Karpas-422 (cell line): ENCODE results near the gene PPM1E. TPM values are rescaled to one million over a fixed set of nuclear protein-coding genes. Genes with fewer than 3 reads are reported as not detected.

Experiments used
- DNase-seq: peaks from one replicate; pipeline ENCODE4 v3.0.0-alpha.2; 2015
- H2AFZ ChIP-seq: fragments of 200-600 bp; sonication (generic); 2 replicates; pipeline ENCODE4 v1.6.1; 2014; ENCODE audit warnings: antibody characterized with exemption, low read length, mixed read lengths
- H3K27ac ChIP-seq: fragments of 200-600 bp; sonication (generic); 2 replicates; pipeline ENCODE4 v1.5.1; 2014; ENCODE audit warnings: mild to moderate bottlenecking, low read length, moderate library complexity
- H3K27me3 ChIP-seq: fragments of 200-600 bp; sonication (generic); 2 replicates; pipeline ENCODE4 v1.6.1; 2014; ENCODE audit warnings: low read length, mixed read lengths
- H3K36me3 ChIP-seq: fragments of 200-600 bp; sonication (generic); 2 replicates; pipeline ENCODE4 v1.6.1; 2014; ENCODE audit warnings: low read length, mixed read lengths; ENCODE audit not compliant: insufficient read depth
- H3K4me1 ChIP-seq: fragments of 200-600 bp; sonication (generic); 2 replicates; pipeline ENCODE4 v1.6.1; 2014; ENCODE audit warnings: mild to moderate bottlenecking, low read length, mixed read lengths
- H3K4me2 ChIP-seq: fragments of 200-600 bp; sonication (generic); 2 replicates; pipeline ENCODE4 v1.6.1; 2014; ENCODE audit warnings: low read length, low read depth, mild to moderate bottlenecking; ENCODE audit not compliant: poor library complexity, severe bottlenecking
- H3K4me3 ChIP-seq: fragments of 200-600 bp; sonication (generic); 2 replicates; pipeline ENCODE4 v1.5.1; 2014; ENCODE audit warnings: mild to moderate bottlenecking, antibody characterized with exemption, low read length, mixed read lengths
- H3K79me2 ChIP-seq: fragments of 200-600 bp; sonication (generic); 2 replicates; pipeline ENCODE4 v1.6.1; 2014; ENCODE audit warnings: mild to moderate bottlenecking, low read length, mixed read lengths
- H3K9ac ChIP-seq: fragments of 200-600 bp; sonication (generic); 2 replicates; pipeline ENCODE4 v1.6.0; 2014; ENCODE audit warnings: low read length
- H3K9me2 ChIP-seq: fragments of 200-600 bp; sonication (generic), shearing (Covaris generic); replicated peaks from 2 replicates; pipeline ENCODE4 v1.6.0; 2014; ENCODE audit warnings: mild to moderate bottlenecking, low read length, moderate library complexity; ENCODE audit not compliant: insufficient read depth
- H3K9me3 ChIP-seq: fragments of 300-700, 200-600 bp; sonication (generic); 2 replicates; pipeline ENCODE4 v1.6.1; 2014; ENCODE audit warnings: low read length, mixed read lengths
- H4K20me1 ChIP-seq: fragments of 200-600 bp; sonication (generic); 2 replicates; pipeline ENCODE4 v1.6.1; 2014; ENCODE audit warnings: mild to moderate bottlenecking, antibody characterized with exemption, low read length, low read depth; ENCODE audit not compliant: insufficient read depth
- total RNA-seq: library from RNA; depleted of rRNA; stranded (reverse); fragments of >200 nt; shearing (Covaris generic); gene quantifications from 2 replicates; pipeline ENCODE4 v1.2.3, GENCODE V29; 2014; ENCODE audit warnings: low replicate concordance

PPM1E gene
- total RNA-seq, 1 experiment from 2014 or later, result 0.56 TPM

DNA sequence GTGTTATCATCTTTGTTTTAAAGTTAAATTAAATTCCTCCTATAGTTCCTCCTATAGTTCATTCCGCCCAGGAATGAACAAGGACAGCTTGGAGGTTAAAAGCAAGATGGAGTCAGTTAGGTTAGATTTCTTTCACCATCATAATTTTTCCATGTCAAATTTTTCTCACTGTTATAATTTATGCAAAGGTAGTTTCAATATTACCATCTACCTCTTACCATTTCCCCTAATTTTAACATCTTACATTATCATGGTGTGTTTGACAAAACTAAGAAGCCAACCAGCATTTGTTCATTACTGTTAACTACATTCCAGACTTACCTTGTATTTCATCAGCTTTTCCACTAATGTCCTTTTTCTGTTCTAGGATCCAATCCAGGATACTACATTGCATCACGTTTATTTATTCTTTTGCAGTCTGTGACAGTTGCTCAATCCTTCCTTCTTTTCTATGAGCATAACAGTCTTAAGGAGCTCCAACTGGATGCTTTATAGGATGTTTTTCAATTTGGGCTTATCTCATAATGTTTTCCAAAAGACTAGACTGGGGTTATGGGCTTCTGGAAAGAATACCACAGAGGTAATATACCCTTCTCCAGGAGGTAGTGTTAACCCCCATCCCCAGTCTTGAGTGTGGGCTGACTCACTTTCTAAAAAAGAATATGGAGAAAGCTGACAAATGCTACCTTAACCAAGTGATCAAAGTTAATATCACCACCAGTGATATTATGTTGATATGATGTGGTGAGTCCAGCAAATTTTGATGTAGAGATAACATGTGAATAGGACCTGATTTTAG lies 158.5 kb downstream of the PPM1E start:
- Histone ChIP-seq H3K4me1 (no peaks in the 10 kb centered on the region), H3K9me2 (no peaks in the 10 kb centered on the region), H3K36me3 (no peaks in the 10 kb centered on the region), H4K20me1 (no peaks in the 10 kb centered on the region), H2AFZ (no peak overlapping the region), H3K9ac (no peak overlapping the region), H3K4me3 (no peak overlapping the region), H3K9me3 (peaks cover 9% of the 10 kb centered on the region), H3K27ac (no peak overlapping the region), H3K27me3 (no peaks in the 10 kb centered on the region), H3K4me2 (no peak overlapping the region), H3K79me2 (no peaks in the 10 kb centered on the region)
- no peak for DNase-seq

GRCh38 chr17:58917228-58917627 lies 161.6 kb downstream of the PPM1E start:
- Histone ChIP-seq H4K20me1 (no peaks in the 10 kb centered on the region), H3K9me3 (0 out of 2 replicates have a peak, but pooled peaks cover under 1% of the 10 kb centered on the region), H3K4me3 (no peak overlapping the region), H3K36me3 (no peaks in the 10 kb centered on the region), H3K4me2 (no peak overlapping the region), H3K4me1 (no peaks in the 10 kb centered on the region), H3K9ac (no peak overlapping the region), H3K9me2 (no peaks in the 10 kb centered on the region), H3K27me3 (no peaks in the 10 kb centered on the region), H3K79me2 (no peaks in the 10 kb centered on the region), H3K27ac (no peak overlapping the region), H2AFZ (no peak overlapping the region)
- no peak for DNase-seq

GRCh38 chr17:58918072-58918471 lies 162.4 kb downstream of the PPM1E start:
- Histone ChIP-seq H2AFZ (no peak overlapping the region), H3K27ac (no peak overlapping the region), H4K20me1 (no peaks in the 10 kb centered on the region), H3K79me2 (no peaks in the 10 kb centered on the region), H3K9me3 (no peaks in the 10 kb centered on the region), H3K4me1 (no peaks in the 10 kb centered on the region), H3K4me3 (no peak overlapping the region), H3K4me2 (no peak overlapping the region), H3K9ac (no peak overlapping the region), H3K9me2 (no peaks in the 10 kb centered on the region), H3K36me3 (no peaks in the 10 kb centered on the region), H3K27me3 (no peaks in the 10 kb centered on the region)
- DNase-seq, result no peak

DNA sequence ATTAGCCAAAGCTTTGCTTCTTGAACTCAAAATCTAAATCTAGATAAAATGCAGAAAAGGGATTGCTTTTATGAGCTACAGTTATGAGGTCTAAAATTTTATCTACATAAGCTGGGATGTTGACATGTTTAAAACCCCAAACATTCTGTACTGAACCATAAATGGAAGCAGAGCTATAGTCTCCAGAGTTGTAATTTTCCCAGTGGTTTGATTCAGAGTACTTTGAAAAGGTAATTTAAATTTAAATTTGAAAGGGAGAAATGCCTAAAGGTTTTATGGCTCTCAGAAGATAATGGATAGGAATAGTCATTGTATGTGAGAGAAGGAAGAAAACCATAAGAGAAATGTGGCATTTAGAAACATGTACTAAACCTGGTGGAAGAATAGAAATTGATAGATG lies 163.2 kb downstream of the PPM1E start:
- no peak for DNase-seq
- H3K27me3 ChIP-seq, result no peaks in the 10 kb centered on the region
- no peak overlapping the region for H3K27ac ChIP-seq
- H3K4me3 ChIP-seq, result no peak overlapping the region
- H3K9ac ChIP-seq, result no peak overlapping the region
- no peaks in the 10 kb centered on the region for H3K4me1 ChIP-seq
- H3K9me2 ChIP-seq, result no peaks in the 10 kb centered on the region
- H2AFZ ChIP-seq, result no peak overlapping the region
- H3K79me2 ChIP-seq, result no peaks in the 10 kb centered on the region
- no peaks in the 10 kb centered on the region for H4K20me1 ChIP-seq
- H3K9me3 ChIP-seq, result no peaks in the 10 kb centered on the region
- no peak overlapping the region for H3K4me2 ChIP-seq
- no peaks in the 10 kb centered on the region for H3K36me3 ChIP-seq

- Histone ChIP-seq H3K27me3 (no peaks in the 10 kb centered on the region), H3K79me2 (no peaks in the 10 kb centered on the region), H3K4me2 (no peak overlapping the region), H3K27ac (no peak overlapping the region), H4K20me1 (no peaks in the 10 kb centered on the region), H3K9me3 (no peaks in the 10 kb centered on the region), H3K36me3 (no peaks in the 10 kb centered on the region), H3K4me1 (no peaks in the 10 kb centered on the region), H2AFZ (no peak overlapping the region), H3K9me2 (no peaks in the 10 kb centered on the region), H3K9ac (no peak overlapping the region), H3K4me3 (no peak overlapping the region)
- no peak for DNase-seq
These were observed 165.1 kb downstream of the PPM1E start for GRCh38 chr17:58920773-58921172.

- H3K4me3 ChIP-seq, result no peak overlapping the region
- H3K27ac ChIP-seq, result no peak overlapping the region
- no peaks in the 10 kb centered on the region for H3K36me3 ChIP-seq
- no peak overlapping the region for H3K4me2 ChIP-seq
- H3K79me2 ChIP-seq, result no peaks in the 10 kb centered on the region
- H3K9ac ChIP-seq, result no peak overlapping the region
- DNase-seq, result no peak
- H2AFZ ChIP-seq, result no peak overlapping the region
- no peaks in the 10 kb centered on the region for H3K4me1 ChIP-seq
- H3K27me3 ChIP-seq, result no peaks in the 10 kb centered on the region
- no peaks in the 10 kb centered on the region for H4K20me1 ChIP-seq
- H3K9me2 ChIP-seq, result no peaks in the 10 kb centered on the region
- H3K9me3 ChIP-seq, result no peaks in the 10 kb centered on the region
These were observed 177.3 kb downstream of the PPM1E start for GRCh38 chr17:58932956-58933355.

DNA sequence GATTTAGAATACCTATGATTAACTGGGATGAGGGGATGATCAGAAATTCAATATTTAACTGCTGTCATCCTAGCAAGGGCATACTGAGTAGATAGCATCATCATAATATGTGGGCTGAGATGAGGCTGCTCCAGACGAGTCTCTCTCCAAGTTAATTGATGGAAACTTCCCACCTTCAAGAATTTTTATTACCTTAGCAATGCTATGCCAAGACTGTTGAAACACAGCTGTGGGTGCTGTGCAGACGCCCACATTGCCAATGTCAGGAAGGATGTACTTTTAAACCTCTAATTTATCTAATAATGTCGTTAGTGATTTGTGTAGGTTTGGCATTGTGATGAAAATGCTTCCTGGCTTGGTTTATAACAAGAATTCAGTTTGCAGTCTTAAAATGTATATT lies 180.6 kb downstream of the PPM1E start:
- no peaks in the 10 kb centered on the region for H3K36me3 ChIP-seq
- H3K27ac ChIP-seq, result no peak overlapping the region
- no peak for DNase-seq
- no peak overlapping the region for H2AFZ ChIP-seq
- H4K20me1 ChIP-seq, result no peaks in the 10 kb centered on the region
- H3K4me3 ChIP-seq, result no peak overlapping the region
- no peak overlapping the region for H3K4me2 ChIP-seq
- no peaks in the 10 kb centered on the region for H3K79me2 ChIP-seq
- H3K9me3 ChIP-seq, result no peaks in the 10 kb centered on the region
- no peak overlapping the region for H3K9ac ChIP-seq
- no peaks in the 10 kb centered on the region for H3K27me3 ChIP-seq
- H3K9me2 ChIP-seq, result no peaks in the 10 kb centered on the region
- no peaks in the 10 kb centered on the region for H3K4me1 ChIP-seq

DNA sequence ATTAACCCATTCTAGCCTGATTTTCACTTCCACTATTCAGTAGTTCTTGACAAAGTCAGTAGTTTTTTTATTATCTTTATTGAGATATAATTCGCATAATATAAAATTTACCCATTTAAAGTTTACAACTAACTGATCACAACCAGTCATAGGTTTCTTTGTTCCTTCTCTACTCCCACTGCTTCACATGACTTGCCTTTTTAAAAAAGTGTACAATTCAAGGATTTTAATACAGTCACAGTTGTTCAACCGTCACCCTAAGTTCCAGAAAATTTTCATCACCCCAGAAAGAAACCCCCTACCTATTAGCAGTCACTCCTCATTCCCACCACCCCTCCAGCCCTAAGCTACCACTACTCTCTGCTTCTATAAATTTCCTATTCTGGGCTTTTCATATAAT lies 188.5 kb downstream of the PPM1E start:
- Histone ChIP-seq H3K9me3 (peaks cover 9% of the 10 kb centered on the region; the same call in 1 of the 2 replicates), H3K9me2 (no peaks in the 10 kb centered on the region), H3K36me3 (no peaks in the 10 kb centered on the region), H3K4me2 (no peak overlapping the region), H4K20me1 (no peaks in the 10 kb centered on the region), H3K79me2 (no peaks in the 10 kb centered on the region), H3K9ac (no peak overlapping the region), H2AFZ (no peak overlapping the region), H3K27me3 (no peaks in the 10 kb centered on the region), H3K4me1 (no peaks in the 10 kb centered on the region), H3K27ac (no peak overlapping the region), H3K4me3 (no peak overlapping the region)
- DNase-seq, result no peak
